ENCODE measurements around the gene NFYC.

NFYC gene

DNA sequence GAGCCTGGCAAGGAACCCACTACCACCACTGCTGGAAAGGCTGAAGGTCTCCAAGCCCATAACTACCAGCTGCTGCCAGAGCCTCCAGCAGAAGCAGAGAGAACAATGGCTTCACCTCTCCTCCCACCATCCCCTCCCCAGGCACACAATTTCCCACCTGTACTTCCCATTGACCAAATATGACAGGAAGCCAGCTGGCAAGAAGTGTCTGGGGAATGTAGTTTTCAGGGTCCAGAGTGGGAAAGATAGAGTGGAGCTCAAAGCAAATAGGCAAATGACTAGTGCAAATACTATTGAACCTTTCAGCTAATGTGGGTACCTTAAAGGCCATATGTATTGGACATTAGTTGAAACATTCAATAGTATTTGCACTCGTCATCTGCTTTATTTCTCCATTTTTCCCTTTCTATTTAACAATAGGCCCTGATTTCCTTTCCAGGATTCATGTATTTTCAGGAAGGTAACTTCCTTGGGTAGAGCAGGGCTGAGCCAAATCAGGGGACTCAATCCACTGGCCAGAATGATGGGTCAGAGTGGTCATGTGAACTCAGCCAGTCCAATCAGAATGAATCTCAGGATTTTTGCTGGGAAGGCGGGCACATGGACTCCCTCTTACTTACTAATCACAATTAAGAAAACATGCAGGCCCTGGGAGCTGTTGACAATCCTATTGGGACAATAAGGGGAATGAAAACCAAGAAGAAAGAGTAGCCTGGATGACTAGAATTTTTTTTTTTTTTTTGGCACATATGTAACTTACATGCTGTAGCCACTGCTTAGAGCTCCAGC is 12.1 kb upstream of the NFYC start:
- in situ Hi-C loops (cut with MboI; ENCODE audit: low pct_unique_long_range_greater_than_20kb, low sequenced_read_pairs, unreplicated experiment): no loop called here
- DNase-seq (ENCODE audit: low spot score): no peak

DNA sequence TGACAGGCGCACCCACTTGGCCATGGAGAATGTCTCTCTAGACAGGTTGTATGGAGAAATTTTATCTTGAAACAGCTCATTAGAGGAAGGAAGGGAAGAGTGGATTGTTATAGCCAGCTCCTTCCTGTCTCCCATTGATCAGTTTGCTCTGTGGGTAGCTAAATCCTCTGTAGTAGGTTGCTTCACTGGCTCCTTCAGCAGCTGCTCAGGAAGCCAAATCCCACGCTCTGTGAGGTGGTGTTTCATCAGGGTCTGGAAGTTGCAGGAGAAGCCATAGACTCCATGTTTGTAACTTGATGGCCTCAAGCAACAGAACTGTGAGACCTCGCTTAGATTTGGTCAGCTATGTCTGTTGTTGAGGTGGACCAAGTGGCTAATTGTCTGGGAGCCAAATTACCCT is 6.8 kb upstream of the NFYC start:
- in situ Hi-C loops (cut with MboI; ENCODE audit: low pct_unique_long_range_greater_than_20kb, low sequenced_read_pairs, unreplicated experiment): no loop called here
- no peak for TF ChIP-seq CTCF (IDR thresholded peaks at IDR 0.05; ENCODE audit: extremely low read depth, insufficient read depth, missing control alignments)
- no peak for DNase-seq (ENCODE audit: low spot score)

More for the DNA sequence above, 12.1 kb upstream of the NFYC start:
- no peak for TF ChIP-seq CTCF (IDR thresholded peaks at IDR 0.05; ENCODE audit: extremely low read depth, insufficient read depth, missing control alignments)

- in situ Hi-C loops (cut with MboI; ENCODE audit: low pct_unique_long_range_greater_than_20kb, low sequenced_read_pairs, unreplicated experiment): no loop called here
- TF ChIP-seq CTCF (IDR thresholded peaks at IDR 0.05; ENCODE audit: extremely low read depth, insufficient read depth, missing control alignments): no peak
- DNase-seq (ENCODE audit: low spot score): no peak
Observed at GRCh38 chr1:40687059-40687458, 4.4 kb upstream of the NFYC start.

DNA sequence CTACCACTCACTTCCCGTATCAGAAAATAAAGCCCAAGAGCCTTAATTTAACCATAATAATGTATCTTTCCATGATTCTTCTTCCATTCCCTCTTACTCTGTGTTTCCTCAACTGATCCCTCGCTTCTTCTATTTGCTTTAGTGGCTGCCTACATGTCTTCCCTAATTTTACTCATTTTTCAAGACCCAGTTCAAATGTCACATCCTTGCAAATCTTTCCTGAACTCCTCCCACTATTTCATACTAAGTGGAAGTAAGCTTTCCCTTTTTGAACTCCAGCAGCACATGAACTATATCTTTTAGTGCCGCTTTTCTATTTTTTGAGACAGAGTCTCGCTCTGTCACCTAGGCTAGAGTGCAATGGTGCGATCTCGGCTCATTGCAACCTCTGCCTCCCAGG is 3.8 kb upstream of the NFYC start:
- no peak for DNase-seq (ENCODE audit: low spot score)
- TF ChIP-seq CTCF (IDR thresholded peaks at IDR 0.05; ENCODE audit: extremely low read depth, insufficient read depth, missing control alignments): no peak

GRCh38 chr1:40689737-40690136 is 1.8 kb upstream of the NFYC start:
- in situ Hi-C loops (cut with MboI; ENCODE audit: low pct_unique_long_range_greater_than_20kb, low sequenced_read_pairs, unreplicated experiment): no loop called here
- DNase-seq (ENCODE audit: low spot score): no peak
- no peak for TF ChIP-seq CTCF (IDR thresholded peaks at IDR 0.05; ENCODE audit: extremely low read depth, insufficient read depth, missing control alignments)

More for the DNA sequence above, 3.8 kb upstream of the NFYC start:
- in situ Hi-C loops (cut with MboI; ENCODE audit: low pct_unique_long_range_greater_than_20kb, low sequenced_read_pairs, unreplicated experiment): no loop called here

GRCh38 chr1:40690771-40691537 is 550 bp upstream of the NFYC start:
- no peak for TF ChIP-seq CTCF (IDR thresholded peaks at IDR 0.05; ENCODE audit: extremely low read depth, insufficient read depth, missing control alignments)
- DNase-seq (ENCODE audit: low spot score): no peak
- in situ Hi-C loops (cut with MboI; ENCODE audit: low pct_unique_long_range_greater_than_20kb, low sequenced_read_pairs, unreplicated experiment): no loop called here

Data from GM13977 (cell line).